Ascending aorta (tissue), 2 donors: ENCODE data around the gene SRP54. TPM values are rescaled to one million over a fixed set of nuclear protein-coding genes. Genes with fewer than 3 reads are reported as not detected.
"Not testable (repeated sequence)": the region's sequence is repeated elsewhere in the genome, so short reads cannot be mapped to it uniquely, and the experiment has no call there.

Experiments
- DNase-seq, 2 donors: peaks; one replicate each; pipeline ENCODE4 v3.0.0-alpha.2; 2019; ENCODE audit warnings: low spot score in 2 of 2
- H3K27ac ChIP-seq, 2 donors: fragments of 200-600 bp; sonication (generic); one replicate each; pipeline ENCODE4 v1.5.1; 2016 to 2017; ENCODE audit warnings: mild to moderate bottlenecking in 1 of 2
- H3K27me3 ChIP-seq: fragments of 200-600 bp; sonication (generic); one replicate; pipeline ENCODE4 v1.5.1; 2017
- H3K36me3 ChIP-seq, 2 donors: fragments of 200-600 bp; sonication (generic); one replicate each; pipeline ENCODE4 v1.5.1; 2016
- H3K4me1 ChIP-seq, 2 donors: fragments of 200-600 bp; sonication (generic); one replicate each; pipeline ENCODE4 v1.5.1; 2016 to 2017; ENCODE audit warnings: mild to moderate bottlenecking in 1 of 2
- H3K4me3 ChIP-seq, 2 donors: fragments of 200-600 bp; sonication (generic); one replicate each; pipeline ENCODE4 v1.5.1; 2016 to 2017; ENCODE audit warnings: mild to moderate bottlenecking in 1 of 2
- H3K9me3 ChIP-seq, 2 donors: fragments of 200-600 bp; sonication (generic); one replicate each; pipeline ENCODE4 v1.5.1; 2016
- intact Hi-C: fragments of 100-400 bp; cut with DNase I; formaldehyde crosslinking; loops from one replicate; pipeline ENCODE4 v1.15.1; 2023
- total RNA-seq: library from RNA; depleted of rRNA; stranded (reverse); fragments of >200 nt; gene quantifications from one replicate; pipeline ENCODE4 v1.1.0, GENCODE V29; 2016
- TF ChIP-seq, protein P1 (sequence below), 3 experiments: fragments of 200-600 bp in 2 of 3; fragments of 450-650 bp in 1 of 3; sonication (generic) in 2 of 3; IDR thresholded peaks; one replicate each; pipeline ENCODE4 v1.5.1; 2016 to 2019; ENCODE audit warnings: antibody characterized with exemption in 3 of 3, mild to moderate bottlenecking in 1 of 3, moderate library complexity in 1 of 3

The SRP54 gene
- total RNA-seq, 1 donor from 2014 or later = 87.7 TPM

DNA sequence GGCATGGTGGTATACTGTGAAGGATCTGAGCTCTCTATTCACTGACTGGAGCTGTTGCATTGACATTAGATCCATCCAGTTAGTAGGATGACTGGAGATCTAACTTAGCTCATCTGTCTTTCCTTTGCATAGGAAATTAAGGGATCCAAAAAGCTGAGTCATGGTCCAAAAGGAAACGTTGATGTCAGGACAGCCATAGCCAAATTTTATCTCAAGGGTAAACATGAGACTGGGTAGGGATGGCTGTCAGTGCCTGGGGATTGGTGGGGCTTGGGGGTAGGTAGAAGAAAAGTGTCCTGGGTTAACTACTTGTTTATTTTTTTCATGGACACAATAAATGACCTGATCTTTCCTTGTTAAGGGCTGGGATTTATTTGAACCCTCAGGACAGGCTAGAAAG is 67.9 kb downstream of the SRP54 start:
- DNase-seq = no peak
- Histone ChIP-seq H3K27ac (peak overlapping the region; percentile 10 to 74), H3K9me3 (no peaks in the 10 kb centered on the region), H3K36me3 (peaks cover 6 to 11% of the 10 kb centered on the region in 2 donors), H3K4me1 (peaks cover 0 to 14% of the 10 kb centered on the region in 2 donors), H3K4me3 (no peak overlapping the region), H3K27me3 (no peaks in the 10 kb centered on the region)
- TF ChIP-seq, protein P1, sequence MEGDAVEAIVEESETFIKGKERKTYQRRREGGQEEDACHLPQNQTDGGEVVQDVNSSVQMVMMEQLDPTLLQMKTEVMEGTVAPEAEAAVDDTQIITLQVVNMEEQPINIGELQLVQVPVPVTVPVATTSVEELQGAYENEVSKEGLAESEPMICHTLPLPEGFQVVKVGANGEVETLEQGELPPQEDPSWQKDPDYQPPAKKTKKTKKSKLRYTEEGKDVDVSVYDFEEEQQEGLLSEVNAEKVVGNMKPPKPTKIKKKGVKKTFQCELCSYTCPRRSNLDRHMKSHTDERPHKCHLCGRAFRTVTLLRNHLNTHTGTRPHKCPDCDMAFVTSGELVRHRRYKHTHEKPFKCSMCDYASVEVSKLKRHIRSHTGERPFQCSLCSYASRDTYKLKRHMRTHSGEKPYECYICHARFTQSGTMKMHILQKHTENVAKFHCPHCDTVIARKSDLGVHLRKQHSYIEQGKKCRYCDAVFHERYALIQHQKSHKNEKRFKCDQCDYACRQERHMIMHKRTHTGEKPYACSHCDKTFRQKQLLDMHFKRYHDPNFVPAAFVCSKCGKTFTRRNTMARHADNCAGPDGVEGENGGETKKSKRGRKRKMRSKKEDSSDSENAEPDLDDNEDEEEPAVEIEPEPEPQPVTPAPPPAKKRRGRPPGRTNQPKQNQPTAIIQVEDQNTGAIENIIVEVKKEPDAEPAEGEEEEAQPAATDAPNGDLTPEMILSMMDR (IDR thresholded peaks at IDR 0.05) = no peak
- intact Hi-C loops = no loop called here

DNA sequence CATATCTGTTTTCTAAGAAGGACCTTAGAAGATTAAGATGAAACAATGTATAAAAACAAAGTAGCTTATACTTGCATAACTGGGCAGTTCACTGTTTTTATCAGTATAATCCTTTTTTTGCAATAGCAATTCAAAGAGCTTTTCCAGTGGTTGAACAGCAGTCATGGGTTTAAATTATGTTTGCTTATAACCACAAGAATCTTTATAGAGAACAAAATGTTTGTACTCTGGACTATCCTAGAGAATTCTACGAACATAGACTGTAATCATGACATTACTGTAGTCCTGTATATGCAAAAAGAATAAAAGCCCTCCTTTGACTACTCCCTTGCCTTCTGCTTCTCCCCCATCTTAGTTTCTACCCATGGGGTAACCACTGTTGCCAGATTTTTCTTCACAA is 69.0 kb downstream of the SRP54 start:
- DNase-seq = no peak
- intact Hi-C loops = no loop called here
- no peaks in the 10 kb centered on the region for H3K27me3 ChIP-seq
- peaks cover 0 to 14% of the 10 kb centered on the region in 2 donors for H3K4me1 ChIP-seq
- H3K36me3 ChIP-seq = peaks cover 6 to 17% of the 10 kb centered on the region in 2 donors
- no peak overlapping the region for H3K4me3 ChIP-seq
- TF ChIP-seq, protein P1 (IDR thresholded peaks at IDR 0.05) = no peak
- no peaks in the 10 kb centered on the region for H3K9me3 ChIP-seq
- peak overlapping the region in 1 of 2 donors; percentile 74 for H3K27ac ChIP-seq

DNA sequence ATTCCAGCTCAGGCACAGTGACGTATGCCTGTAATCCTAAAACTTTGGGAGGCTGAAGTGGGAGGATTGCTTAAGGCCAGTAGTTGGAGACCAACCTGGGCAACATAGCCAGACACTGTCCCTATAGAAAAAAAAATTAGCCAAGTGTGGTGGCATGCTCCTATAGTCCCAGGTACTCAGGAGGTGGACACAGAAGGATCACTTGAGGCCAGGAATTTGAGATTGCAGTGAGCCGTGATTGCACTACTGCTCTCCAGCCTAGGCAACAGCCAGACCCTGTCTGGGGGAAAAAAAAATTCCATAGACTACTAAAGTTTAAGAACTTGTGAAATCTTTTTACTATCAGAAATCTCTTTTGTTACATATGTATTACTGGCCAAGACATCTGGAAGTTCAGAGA is 69.8 kb downstream of the SRP54 start:
- DNase-seq = no peak
- peaks cover 6 to 23% of the 10 kb centered on the region in 2 donors for H3K36me3 ChIP-seq
- H3K27me3 ChIP-seq = no peaks in the 10 kb centered on the region
- no peak overlapping the region for H3K4me3 ChIP-seq
- H3K27ac ChIP-seq = no peak overlapping the region
- H3K4me1 ChIP-seq = peaks cover 0 to 12% of the 10 kb centered on the region in 2 donors
- no peaks in the 10 kb centered on the region for H3K9me3 ChIP-seq
- TF ChIP-seq, protein P1 (IDR thresholded peaks at IDR 0.05) = no peak
- intact Hi-C loops = no loop called here

DNA sequence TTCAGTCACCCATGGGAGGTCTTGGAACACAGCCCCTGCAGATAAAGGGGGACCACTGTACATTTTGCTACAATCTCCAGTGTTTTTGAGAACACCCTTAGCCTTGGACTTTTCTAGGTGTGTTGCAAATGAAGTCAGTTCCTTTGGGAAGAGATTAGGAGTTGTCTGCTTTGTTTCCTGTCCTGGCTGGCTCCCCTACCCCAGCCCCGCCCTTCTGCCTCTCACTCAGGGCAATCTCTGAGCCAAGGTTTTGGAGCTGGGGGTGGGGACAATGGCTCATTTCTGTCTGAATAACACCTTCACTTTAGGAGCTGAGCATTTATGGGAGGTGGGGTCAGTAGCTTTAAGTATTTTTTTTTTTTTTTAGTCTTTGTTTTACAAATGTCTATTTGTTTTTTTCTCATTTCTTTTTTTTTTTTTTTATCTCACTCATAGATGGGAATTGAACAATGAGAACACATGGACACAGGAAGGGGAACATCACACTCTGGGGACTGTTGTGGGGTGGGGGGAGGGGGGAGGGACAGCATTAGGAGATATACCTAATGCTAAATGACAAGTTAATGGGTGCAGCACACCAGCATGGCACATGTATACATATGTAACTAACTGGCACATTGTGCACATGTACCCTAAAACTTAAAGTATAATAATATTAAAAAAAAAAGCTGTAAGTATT is 78.5 kb downstream of the SRP54 start:
- H3K36me3 ChIP-seq = peaks cover 32 to 56% of the 10 kb centered on the region in 2 donors
- H3K4me3 ChIP-seq, intact Hi-C loops, H3K27me3 ChIP-seq, DNase-seq, H3K9me3 ChIP-seq, H3K4me1 ChIP-seq: not testable (repeated sequence)
- peak overlapping the region in 1 of 2 donors; percentile 40 for H3K27ac ChIP-seq

DNA sequence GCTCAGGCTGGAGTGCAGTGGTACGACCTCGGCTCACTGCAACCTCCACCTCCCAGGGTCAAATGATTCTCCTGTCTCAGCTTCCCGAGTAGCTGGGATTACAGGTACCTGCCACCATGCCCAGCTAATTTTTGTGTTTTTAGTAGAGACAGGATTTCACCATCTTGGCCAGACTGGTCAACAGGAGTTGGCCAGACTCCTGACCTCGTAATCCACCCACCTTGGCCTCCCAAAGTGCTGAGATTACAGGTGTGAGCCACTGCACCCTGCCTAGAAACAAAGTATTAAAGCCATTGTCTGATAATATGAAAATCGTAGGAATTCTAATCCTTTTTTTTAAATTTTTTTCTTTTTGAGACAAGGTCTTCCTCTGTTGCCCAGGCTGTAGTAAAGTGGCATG is 82.9 kb downstream of the SRP54 start:
- H3K4me1 ChIP-seq, H3K4me3 ChIP-seq, intact Hi-C loops, H3K27me3 ChIP-seq, H3K27ac ChIP-seq, H3K9me3 ChIP-seq, DNase-seq: not testable (repeated sequence)
- peaks cover 41 to 47% of the 10 kb centered on the region in 2 donors for H3K36me3 ChIP-seq

DNA sequence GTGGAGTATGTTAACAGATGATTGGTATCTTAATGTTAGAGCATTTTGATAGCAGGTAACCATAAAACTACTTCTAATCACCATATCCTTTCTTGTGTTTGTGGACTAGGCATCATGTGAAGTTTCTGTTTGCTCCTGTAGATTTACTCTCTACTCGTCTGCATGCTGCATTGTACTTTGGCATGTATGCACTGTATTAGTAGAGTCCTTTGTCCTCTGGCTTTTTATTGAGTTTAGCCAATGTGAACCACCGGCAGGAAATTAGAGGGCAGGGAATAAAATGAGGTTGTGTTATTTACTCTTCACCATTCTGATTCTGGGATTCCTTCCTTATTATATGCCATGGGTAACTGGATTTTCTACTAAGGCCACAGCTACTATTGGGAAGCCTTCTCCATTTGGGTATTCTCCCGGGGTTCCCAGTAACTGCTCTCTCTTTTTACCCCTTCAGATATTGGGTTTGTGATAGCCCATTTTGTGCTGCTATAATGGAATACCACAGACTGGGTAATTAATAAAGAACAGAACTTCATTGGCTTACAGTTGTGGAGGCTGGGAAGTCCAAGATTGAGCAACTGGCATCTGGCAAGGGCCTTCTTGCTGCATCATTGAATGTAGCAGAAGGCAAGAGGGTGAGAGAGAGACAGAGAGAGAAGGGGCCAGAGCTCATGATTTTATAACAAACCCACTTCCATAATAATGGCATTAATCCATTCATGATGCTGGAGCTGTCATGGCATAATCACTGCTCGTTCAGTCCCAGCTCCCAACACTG is 85.6 kb downstream of the SRP54 start:
- no peaks in the 10 kb centered on the region for H3K4me1 ChIP-seq
- no peak overlapping the region for H3K27ac ChIP-seq
- no peaks in the 10 kb centered on the region for H3K9me3 ChIP-seq
- no peaks in the 10 kb centered on the region for H3K27me3 ChIP-seq
- no peak overlapping the region for H3K4me3 ChIP-seq
- no peak for DNase-seq
- intact Hi-C loops = no loop called here
- TF ChIP-seq, protein P1 (IDR thresholded peaks at IDR 0.05) = no peak
- H3K36me3 ChIP-seq = peaks cover 35 to 47% of the 10 kb centered on the region in 2 donors
